NCI-H748 (cell line): Measurements from ENCODE around the gene FNDC3A.
"Not testable (repeated sequence)": the region's sequence is repeated elsewhere in the genome, so short reads cannot be mapped to it uniquely, and the experiment has no call there.

Experiments
- DNase-seq: peaks from one replicate; lab custom pipeline; 2025; ENCODE audit not compliant: unreplicated experiment; lab: John Stamatoyannopoulos, UW

The FNDC3A gene

GRCh38 chr13:49040872-49041271 is 65.2 kb downstream of the FNDC3A start:
- no peak for DNase-seq

- DNase-seq = no peak
These were observed 66.8 kb downstream of the FNDC3A start for GRCh38 chr13:49042476-49042875.

GRCh38 chr13:49044008-49044407 is 68.3 kb downstream of the FNDC3A start:
- DNase-seq = no peak

- no peak for DNase-seq
These were observed 69.1 kb downstream of the FNDC3A start for GRCh38 chr13:49044836-49045235.

GRCh38 chr13:49046002-49046401 is 70.3 kb downstream of the FNDC3A start:
- DNase-seq = no peak

- no peak for DNase-seq
These were observed 70.8 kb downstream of the FNDC3A start for GRCh38 chr13:49046519-49046918.

- DNase-seq = no peak
These were observed 77.1 kb downstream of the FNDC3A start for GRCh38 chr13:49052813-49053212.

GRCh38 chr13:49053215-49053614 is 77.5 kb downstream of the FNDC3A start:
- no peak for DNase-seq

- DNase-seq = no peak
These were observed 78.2 kb downstream of the FNDC3A start for GRCh38 chr13:49053906-49054305.

- DNase-seq = no peak
These were observed 79.3 kb downstream of the FNDC3A start for GRCh38 chr13:49055021-49055420.

GRCh38 chr13:49057176-49057575 is 81.5 kb downstream of the FNDC3A start:
- DNase-seq = no peak

GRCh38 chr13:49058761-49059160 is 83.0 kb downstream of the FNDC3A start:
- DNase-seq = no peak

- no peak for DNase-seq
These were observed 85.1 kb downstream of the FNDC3A start for GRCh38 chr13:49060678-49061387.

GRCh38 chr13:49061388-49061752 is 85.7 kb downstream of the FNDC3A start:
- DNase-seq = not testable (repeated sequence)

- no peak for DNase-seq
These were observed 86.7 kb downstream of the FNDC3A start for GRCh38 chr13:49062297-49062896.

GRCh38 chr13:49063011-49063410 is 87.3 kb downstream of the FNDC3A start:
- no peak for DNase-seq

GRCh38 chr13:49063497-49063896 is 87.8 kb downstream of the FNDC3A start:
- DNase-seq = no peak

- DNase-seq = no peak
These were observed 88.8 kb downstream of the FNDC3A start for GRCh38 chr13:49064476-49064875.

GRCh38 chr13:49066856-49067255 is 91.1 kb downstream of the FNDC3A start:
- DNase-seq = no peak

GRCh38 chr13:49068498-49068897 is 92.8 kb downstream of the FNDC3A start:
- not testable (repeated sequence) for DNase-seq

- DNase-seq = not testable (repeated sequence)
These were observed 94.3 kb downstream of the FNDC3A start for GRCh38 chr13:49070021-49070420.

GRCh38 chr13:49071341-49071937 is 95.7 kb downstream of the FNDC3A start:
- no peak for DNase-seq
